Kidney (tissue), 14 donors: ENCODE measurements around the gene SEC22C. TPM values are rescaled to one million over a fixed set of nuclear protein-coding genes. Genes with fewer than 3 reads are reported as not detected.
"Not testable (repeated sequence)": the region's sequence is repeated elsewhere in the genome, so short reads cannot be mapped to it uniquely, and the experiment has no call there.

ENCODE experiments used
- DNase-seq, 5 donors: peaks; one replicate each; pipeline ENCODE4 v3.0.0-alpha.2; 2013 to 2020
- FAIRE-seq: peaks from 2 replicates; lab custom pipeline; 2012; peaks lifted over from hg19 to GRCh38; lab: Jason Lieb, UNC
- H3K27ac ChIP-seq, 2 donors: one replicate each; pipeline ENCODE4 v1.7.0; 2013; ENCODE audit warnings: low read depth in 2 of 2, low read length in 2 of 2, inconsistent platforms in 1 of 2
- H3K27me3 ChIP-seq: one replicate; pipeline ENCODE4 v1.7.1; 2013; ENCODE audit warnings: low read length, inconsistent platforms; ENCODE audit not compliant: control insufficient read depth, insufficient read depth
- H3K36me3 ChIP-seq, 3 donors: one replicate each; pipeline versions ENCODE4 v1.7.0 to v1.7.1; 2013; ENCODE audit warnings: low read length in 3 of 3, control low read depth in 1 of 3, inconsistent platforms in 1 of 3; ENCODE audit not compliant: insufficient read depth in 3 of 3, control insufficient read depth in 2 of 3
- H3K4me1 ChIP-seq, 3 donors: one replicate each; pipeline versions ENCODE4 v1.7.0 to v1.7.1; 2013; ENCODE audit warnings: low read length in 3 of 3, inconsistent platforms in 1 of 3, low read depth in 1 of 3; ENCODE audit not compliant: control insufficient read depth in 2 of 3, insufficient read depth in 2 of 3
- H3K4me3 ChIP-seq, 3 donors: one replicate each; pipeline versions ENCODE4 v1.7.0 to v1.8.1; 2013; ENCODE audit warnings: low read length in 3 of 3, control low read depth in 1 of 3, inconsistent platforms in 1 of 3
- H3K9ac ChIP-seq, 3 donors: one replicate each; pipeline versions ENCODE4 v1.7.0 to v1.7.1; 2013; ENCODE audit warnings: low read length in 3 of 3, control low read depth in 1 of 3, inconsistent platforms in 1 of 3
- H3K9me3 ChIP-seq, 3 donors: one replicate each; pipeline versions ENCODE4 v1.7.0 to v1.7.1; 2013; ENCODE audit warnings: low read length in 3 of 3, control low read depth in 1 of 3, inconsistent platforms in 1 of 3; ENCODE audit not compliant: control insufficient read depth in 2 of 3, insufficient read depth in 1 of 3
- intact Hi-C: fragments of 100-400 bp; cut with DNase I; formaldehyde crosslinking; loops from one replicate; pipeline ENCODE4 v1.11.1; 2022
- polyA plus RNA-seq: library from polyadenylated mRNA; stranded (reverse); fragments of 350-450 nt; fragmentation: Illumina TruSeq; extraction: RNeasy Lipid Tissue Mini Kit (QIAGEN cat#74804); gene quantifications from one replicate; pipeline ENCODE4 v1.2.3, GENCODE V29; 2014; ENCODE audit warnings: low read depth, low replicate concordance; ENCODE audit not compliant: insufficient read depth
- total RNA-seq: library from RNA; stranded (reverse); fragmentation: NEBNext Ultra II Directional; extraction: Animal tissue kit (Norgen Biotek cat#: 25700); gene quantifications from one replicate; pipeline ENCODE4 v1.2.1, GENCODE V29; 2021
- TF ChIP-seq, protein P1 (sequence below): IDR thresholded peaks from 3 replicates; pipeline ENCODE4 v1.5.1; 2012; ENCODE audit warnings: mild to moderate bottlenecking, moderate library complexity, borderline replicate concordance; ENCODE audit not compliant: insufficient read depth; ENCODE audit errors: extremely low read depth
- donor health status: control.
- donor health status: control.
- donor health status: control.
- donor health status: control.
- donor health status: control.
- donor health status: DM: yes; HTN: yes; CAD: no.
- donor health status: Normal renal cell carcinoma (clear cell type).

SEC22C gene
- total and polyA plus RNA-seq, 2 donors from 2014 or later: 32.8 to 43.6 TPM

DNA sequence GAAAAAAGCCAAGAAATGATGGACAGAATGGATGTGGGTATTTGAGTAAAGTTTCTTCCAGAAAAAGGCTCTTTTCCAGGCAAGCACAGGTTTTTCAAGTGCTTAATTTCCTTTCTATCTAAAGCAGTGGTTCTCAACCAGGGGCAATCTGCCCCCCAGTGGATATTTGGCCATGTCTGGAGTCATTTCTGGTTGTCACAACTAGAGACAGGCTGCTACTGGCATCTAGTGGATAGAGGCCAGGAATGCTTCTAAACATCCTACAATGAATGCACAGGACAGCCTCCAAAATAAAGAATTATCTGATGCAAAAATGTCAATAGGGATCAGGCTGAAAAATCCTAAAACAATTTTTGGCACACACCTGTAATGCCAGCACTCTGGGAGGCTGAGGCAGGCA is 23.9 kb downstream of the SEC22C start:
- intact Hi-C loops: no loop called here
- FAIRE-seq (no peak), DNase-seq (no peak)
- Histone ChIP-seq H3K27ac (no peak overlapping the region), H3K4me1 (no peaks in the 10 kb centered on the region), H3K4me3 (no peak overlapping the region), H3K9ac (no peak overlapping the region), H3K27me3 (no peaks in the 10 kb centered on the region), H3K9me3 (no peaks in the 10 kb centered on the region), H3K36me3 (peaks cover 7 to 72% (median 34%) of the 10 kb centered on the region in 3 donors)
- TF ChIP-seq, protein P1, sequence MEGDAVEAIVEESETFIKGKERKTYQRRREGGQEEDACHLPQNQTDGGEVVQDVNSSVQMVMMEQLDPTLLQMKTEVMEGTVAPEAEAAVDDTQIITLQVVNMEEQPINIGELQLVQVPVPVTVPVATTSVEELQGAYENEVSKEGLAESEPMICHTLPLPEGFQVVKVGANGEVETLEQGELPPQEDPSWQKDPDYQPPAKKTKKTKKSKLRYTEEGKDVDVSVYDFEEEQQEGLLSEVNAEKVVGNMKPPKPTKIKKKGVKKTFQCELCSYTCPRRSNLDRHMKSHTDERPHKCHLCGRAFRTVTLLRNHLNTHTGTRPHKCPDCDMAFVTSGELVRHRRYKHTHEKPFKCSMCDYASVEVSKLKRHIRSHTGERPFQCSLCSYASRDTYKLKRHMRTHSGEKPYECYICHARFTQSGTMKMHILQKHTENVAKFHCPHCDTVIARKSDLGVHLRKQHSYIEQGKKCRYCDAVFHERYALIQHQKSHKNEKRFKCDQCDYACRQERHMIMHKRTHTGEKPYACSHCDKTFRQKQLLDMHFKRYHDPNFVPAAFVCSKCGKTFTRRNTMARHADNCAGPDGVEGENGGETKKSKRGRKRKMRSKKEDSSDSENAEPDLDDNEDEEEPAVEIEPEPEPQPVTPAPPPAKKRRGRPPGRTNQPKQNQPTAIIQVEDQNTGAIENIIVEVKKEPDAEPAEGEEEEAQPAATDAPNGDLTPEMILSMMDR: no peak

DNA sequence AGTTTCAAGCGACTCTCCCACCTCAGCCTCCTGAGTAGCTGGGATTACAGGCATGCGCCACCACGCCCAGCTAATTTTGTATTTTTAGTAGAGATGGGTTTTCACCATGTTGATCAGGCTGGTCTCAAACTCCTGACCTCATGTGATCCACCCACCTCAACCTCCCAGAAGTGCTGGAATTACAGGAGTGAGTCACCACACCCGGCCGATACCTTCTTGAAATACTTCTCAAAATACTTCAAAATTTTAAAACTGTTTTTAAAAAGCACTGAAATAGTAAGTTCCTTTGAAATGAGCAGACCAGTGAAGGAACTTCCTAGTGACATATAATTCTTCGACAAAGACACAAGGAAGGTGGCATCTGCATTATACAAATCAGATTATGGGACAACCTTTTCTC is 24.9 kb downstream of the SEC22C start:
- H3K9ac ChIP-seq, H3K4me3 ChIP-seq, H3K27me3 ChIP-seq, H3K9me3 ChIP-seq, FAIRE-seq, H3K4me1 ChIP-seq, intact Hi-C loops, DNase-seq, H3K27ac ChIP-seq: not testable (repeated sequence)
- H3K36me3 ChIP-seq: peaks cover 7 to 68% (median 33%) of the 10 kb centered on the region in 3 donors

DNA sequence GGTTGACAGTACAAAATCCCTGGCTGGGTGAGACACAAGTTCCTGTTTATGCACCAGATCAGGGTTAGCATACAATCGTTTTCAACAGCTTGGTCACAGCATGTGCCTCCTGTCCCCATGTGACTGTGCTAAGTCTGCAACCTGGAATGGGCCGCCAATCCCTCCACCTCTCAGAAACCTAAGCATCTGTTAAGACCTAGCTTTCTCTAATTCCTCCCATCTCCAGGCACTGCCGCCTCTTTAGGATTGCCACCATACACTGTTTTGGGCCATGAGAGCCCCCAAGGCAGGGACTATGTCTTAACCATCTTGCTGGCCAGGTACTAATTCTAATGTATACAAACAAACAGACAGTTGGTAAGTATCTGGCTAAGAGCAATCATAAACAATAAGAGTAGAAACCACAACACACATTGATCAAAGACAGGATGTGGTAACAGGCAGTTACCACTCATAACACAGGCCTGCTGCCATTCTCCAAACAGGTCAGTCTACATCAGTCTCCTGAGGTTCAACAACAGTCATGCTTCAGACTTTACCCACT is 25.6 kb downstream of the SEC22C start:
- no peak overlapping the region for H3K4me3 ChIP-seq

DNA sequence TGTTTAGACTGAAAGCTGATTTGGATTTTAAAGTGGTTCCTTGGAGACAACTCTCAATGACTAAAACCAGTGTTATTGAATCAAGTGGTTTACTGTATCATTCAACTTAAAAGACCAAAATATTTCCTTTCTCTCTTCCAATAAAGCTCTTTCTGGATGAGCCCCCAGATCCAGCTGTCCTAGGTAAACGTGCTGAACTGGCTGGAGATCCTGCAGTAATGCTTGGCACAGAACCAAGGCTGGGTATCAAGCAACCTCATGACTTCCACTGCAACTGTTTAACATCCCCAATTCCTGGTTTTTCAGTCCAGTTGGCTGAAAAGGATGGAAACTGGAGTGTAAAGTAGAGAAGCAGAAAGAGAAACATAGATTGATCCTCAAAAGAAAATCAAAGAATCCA is 28.9 kb downstream of the SEC22C start:
- H3K4me1 ChIP-seq: no peaks in the 10 kb centered on the region
- no peak overlapping the region for H3K9ac ChIP-seq
- no peaks in the 10 kb centered on the region for H3K9me3 ChIP-seq
- intact Hi-C loops: no loop called here
- H3K4me3 ChIP-seq: no peak overlapping the region
- no peak overlapping the region for H3K27ac ChIP-seq
- DNase-seq: no peak
- no peaks in the 10 kb centered on the region for H3K27me3 ChIP-seq
- no peak for FAIRE-seq
- TF ChIP-seq, protein P1: no peak
- peaks cover 7 to 40% (median 25%) of the 10 kb centered on the region in 3 donors for H3K36me3 ChIP-seq

More for the DNA sequence above, 25.6 kb downstream of the SEC22C start:
- DNase-seq (no peak), FAIRE-seq (no peak)
- no peak overlapping the region for H3K9ac ChIP-seq
- H3K4me1 ChIP-seq: no peaks in the 10 kb centered on the region
- intact Hi-C loops: no loop called here
- TF ChIP-seq, protein P1: no peak
- no peak overlapping the region for H3K27ac ChIP-seq
- H3K27me3 ChIP-seq: no peaks in the 10 kb centered on the region
- peaks cover 7 to 62% (median 33%) of the 10 kb centered on the region in 3 donors for H3K36me3 ChIP-seq
- no peaks in the 10 kb centered on the region for H3K9me3 ChIP-seq
